ENCODE data around the gene OLIG1.

OLIG1 gene

GRCh38 chr21:33063907-33064622 lies 5.9 kb upstream of the OLIG1 start:
- no peak for DNase-seq

DNA sequence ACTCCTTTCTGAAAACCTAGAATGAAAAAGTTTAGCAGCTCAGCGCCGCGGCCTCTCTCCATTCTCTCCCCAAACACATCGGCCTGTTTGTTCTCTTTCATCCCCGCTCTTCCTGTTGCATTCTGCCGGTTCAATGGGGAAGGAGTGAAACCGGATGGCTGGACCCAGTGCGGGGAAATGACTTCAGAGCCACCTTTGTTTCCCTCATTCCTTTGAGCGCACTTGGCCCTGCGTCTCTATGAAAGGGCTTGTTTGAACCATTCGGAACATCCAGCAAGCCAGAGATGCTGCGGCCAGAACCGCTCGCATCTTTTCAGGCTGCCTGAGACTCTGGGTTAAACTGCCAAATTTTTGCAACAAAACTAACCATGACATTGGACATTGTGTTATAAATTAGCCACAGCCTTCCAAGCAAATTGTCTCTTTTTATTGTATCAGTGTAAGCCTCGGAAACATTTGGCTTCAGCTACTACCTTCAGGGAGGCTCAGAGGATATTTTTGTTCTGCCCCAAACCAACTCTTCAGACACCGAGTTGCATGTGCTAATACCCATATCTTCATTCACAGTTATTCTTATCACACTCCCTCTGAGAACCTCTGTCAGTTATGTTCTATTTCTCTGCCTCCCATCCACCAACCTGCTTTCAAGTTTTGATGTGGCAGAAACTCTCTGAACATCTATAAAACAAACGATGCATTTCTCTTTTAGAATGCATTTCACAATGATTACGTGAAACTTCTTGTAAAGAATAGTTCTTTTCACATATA lies 5.1 kb upstream of the OLIG1 start:
- no peak for DNase-seq

DNA sequence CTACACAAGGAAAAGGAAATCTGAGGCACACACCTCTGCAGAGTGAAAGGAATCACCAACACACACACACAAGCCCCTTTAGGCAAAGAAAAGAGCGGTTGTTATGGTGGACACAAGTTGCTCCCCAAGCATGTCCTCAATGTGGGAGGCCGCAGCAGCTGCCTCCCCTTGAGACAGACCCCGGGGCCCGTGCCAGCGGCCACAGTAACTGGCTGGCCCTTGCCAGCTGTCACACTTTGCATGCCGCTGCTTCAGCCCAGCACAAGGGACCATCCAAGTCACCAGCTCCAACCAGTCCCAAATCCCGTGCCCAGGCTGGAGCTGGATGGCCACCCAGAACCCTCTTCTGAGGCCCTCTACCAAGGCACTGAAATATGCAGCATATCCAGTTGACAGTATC lies 2.9 kb upstream of the OLIG1 start:
- DNase-seq, result no peak

GRCh38 chr21:33067457-33067856 lies 2.5 kb upstream of the OLIG1 start:
- DNase-seq, result no peak

DNA sequence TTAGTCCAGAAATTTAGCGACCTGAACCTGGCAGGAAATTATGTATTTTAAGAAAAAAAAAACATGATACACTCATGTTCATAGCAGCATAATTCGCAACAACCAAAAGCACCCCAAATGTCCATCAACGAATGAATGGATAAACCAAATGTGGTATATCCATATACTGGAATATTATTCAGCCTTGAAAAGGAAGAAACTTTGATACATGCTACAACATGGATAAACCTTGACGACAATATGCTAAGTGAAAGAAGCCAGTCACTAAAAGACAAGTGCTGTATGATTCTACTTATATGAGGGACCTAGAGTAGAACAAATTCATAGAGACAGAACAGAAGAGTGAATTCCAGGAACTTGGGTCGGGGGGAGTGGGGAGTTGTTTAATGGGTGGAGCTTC lies 698 bp upstream of the OLIG1 start:
- no peak for DNase-seq

- DNase-seq, result no peak
Observed at GRCh38 chr21:33069645-33069993, 322 bp upstream of the OLIG1 start.

- no peak for DNase-seq
Observed at GRCh38 chr21:33070744-33070997, 730 bp downstream of the OLIG1 start.

DNA sequence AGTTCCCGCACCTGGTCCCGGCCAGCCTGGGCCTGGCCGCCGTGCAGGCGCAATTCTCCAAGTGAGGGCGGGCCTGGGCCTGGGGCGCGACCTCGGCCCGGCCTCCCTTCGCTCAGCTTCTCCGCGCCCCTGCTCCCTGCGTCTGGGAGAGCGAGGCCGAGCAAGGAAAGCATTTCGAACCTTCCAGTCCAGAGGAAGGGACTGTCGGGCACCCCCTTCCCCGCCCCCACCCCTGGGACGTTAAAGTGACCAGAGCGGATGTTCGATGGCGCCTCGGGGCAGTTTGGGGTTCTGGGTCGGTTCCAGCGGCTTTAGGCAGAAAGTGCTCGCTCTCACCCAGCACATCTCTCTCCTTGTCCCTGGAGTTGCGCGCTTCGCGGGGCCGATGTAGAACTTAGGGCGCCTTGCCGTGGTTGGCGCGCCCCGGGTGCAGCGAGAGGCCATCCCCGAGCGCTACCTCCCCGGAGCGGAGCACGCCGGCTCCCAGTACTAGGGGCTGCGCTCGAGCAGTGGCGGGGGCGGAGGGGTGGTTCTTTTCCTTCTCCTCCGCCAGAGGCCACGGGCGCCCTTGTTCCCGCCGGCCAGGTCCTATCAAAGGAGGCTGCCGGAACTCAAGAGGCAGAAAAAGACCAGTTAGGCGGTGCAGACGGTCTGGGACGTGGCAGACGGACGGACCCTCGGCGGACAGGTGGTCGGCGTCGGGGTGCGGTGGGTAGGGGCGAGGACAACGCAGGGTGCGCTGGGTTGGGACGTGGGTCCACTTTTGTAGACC lies 1.2 kb downstream of the OLIG1 start:
- no peak for DNase-seq

- DNase-seq, result no peak
Observed at GRCh38 chr21:33071770-33072306, 1.9 kb downstream of the OLIG1 start.

DNA sequence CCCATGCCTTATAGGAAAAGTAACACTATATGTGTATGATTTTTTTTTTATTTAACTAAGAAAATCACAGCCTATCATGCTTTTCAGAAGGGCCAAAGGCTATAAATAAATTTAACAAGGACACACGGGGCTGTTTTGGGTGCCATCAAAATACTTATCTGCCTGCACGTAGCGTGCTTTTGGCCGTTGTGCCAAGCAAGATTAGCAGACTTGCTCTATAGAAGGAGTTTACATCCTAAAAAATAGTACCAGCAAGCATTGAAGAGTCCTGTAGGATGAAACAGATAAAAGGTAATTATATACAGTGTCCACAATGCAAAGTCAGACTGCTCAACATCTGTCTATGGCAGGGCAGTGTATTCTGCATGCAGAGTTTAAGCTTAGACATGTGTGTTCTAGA lies 3.7 kb downstream of the OLIG1 start:
- DNase-seq, result no peak

- no peak for DNase-seq
Observed at GRCh38 chr21:33075128-33075527, 5.2 kb downstream of the OLIG1 start.

DNA sequence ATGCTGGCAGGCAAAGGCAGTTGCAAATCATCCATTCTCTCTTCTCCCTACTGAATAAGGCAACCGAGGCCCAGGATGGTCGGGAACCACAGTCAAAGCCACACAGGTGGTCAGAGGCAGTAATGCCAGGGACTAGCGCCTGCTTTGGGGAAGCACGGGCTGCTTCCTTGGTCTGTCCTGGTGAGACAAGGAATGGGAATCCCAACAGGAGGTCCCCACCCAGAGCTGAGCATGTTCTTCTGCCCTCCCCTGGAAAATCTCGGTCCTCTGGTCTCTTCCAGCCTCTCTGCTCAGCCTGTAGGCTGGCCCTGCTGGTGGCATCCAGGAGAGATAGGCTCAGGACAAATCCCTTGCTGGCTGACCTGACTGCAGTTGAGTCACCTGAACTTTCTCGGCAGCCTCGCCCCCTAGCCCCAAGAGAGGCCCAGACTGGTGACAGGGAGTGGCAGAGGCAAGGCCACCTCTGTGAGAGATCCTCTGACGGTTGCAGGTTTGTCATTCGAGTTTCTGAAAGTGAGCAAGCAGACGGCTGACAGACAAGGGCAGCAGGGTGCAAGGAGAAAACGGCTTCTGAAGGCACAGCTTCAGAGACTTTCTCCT lies 5.8 kb downstream of the OLIG1 start:
- DNase-seq, result no peak

GRCh38 chr21:33076600-33077329 lies 6.8 kb downstream of the OLIG1 start:
- DNase-seq, result no peak

- DNase-seq, result no peak
Observed at GRCh38 chr21:33078907-33079582, 9.1 kb downstream of the OLIG1 start.

DNA sequence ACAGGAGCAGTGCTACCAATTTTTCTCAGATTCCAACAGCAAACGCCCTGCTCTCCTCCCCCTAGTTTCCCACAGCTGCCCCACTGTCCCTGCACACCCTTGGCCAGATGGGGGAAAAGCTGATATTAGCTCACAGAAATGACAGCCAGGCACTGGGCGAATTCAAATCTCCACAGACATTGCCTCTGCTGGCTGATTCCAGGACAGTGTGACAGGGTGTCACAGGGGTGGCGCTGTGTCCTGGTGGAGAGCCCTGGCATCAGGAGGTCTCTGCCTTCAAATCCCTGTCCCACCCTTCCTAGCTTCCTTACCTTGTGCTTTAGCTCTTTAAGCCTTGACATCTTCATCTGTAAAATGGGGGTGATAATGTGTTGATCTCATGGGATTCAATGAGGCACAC lies 10.4 kb downstream of the OLIG1 start:
- DNase-seq, result no peak

GRCh38 chr21:33080776-33081175 lies 10.8 kb downstream of the OLIG1 start:
- no peak for DNase-seq

- no peak for DNase-seq
Observed at GRCh38 chr21:33088384-33088783, 18.4 kb downstream of the OLIG1 start.

DNA sequence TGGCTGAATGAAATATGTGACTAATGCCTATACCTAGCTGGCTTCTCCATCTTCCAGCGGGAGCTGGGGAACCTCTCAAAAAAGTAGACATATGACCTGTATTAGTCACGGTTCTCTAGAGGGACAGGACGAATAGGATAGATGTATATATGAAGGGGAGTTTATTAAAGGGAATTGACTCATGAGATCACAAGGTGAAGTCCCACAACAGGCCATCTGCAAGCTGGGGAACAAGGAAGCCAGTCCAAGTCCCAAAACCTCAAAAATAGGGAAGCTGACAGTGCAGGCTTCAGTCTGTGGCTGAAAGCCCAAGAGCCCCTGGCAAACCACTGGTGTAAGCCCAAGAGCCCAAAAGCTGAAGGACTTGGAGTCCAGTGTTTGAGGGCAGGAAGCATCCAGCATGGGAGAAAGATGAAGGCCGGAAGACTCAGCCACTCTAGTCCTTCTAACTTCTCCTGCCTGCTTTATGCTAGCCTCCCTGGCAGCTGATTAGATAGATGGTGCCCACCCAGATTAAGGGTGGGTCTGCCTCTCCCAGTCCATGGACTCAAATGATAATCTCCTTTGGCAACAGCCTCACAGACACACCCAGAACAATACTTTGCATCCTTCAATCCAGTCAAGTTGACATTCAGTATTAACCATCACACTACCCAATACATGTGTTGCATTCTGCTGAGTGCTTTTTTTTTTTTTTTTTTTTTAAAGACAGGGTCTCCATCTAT lies 19.6 kb downstream of the OLIG1 start:
- no peak for DNase-seq

GRCh38 chr21:33096426-33096825 lies 26.5 kb downstream of the OLIG1 start:
- DNase-seq, result no peak

GRCh38 chr21:33099131-33099530 lies 29.2 kb downstream of the OLIG1 start:
- no peak for DNase-seq

- no peak for DNase-seq
Observed at GRCh38 chr21:33101300-33101911, 31.5 kb downstream of the OLIG1 start.
